Upper lobe of right lung (tissue), 1 donor: ENCODE measurements around the gene BABAM2. TPM values are rescaled to one million over a fixed set of nuclear protein-coding genes. Genes with fewer than 3 reads are reported as not detected.

Experiments
- ATAC-seq: fragments of 200-7000 bp; cut with Tn5 transposase; one replicate; pipeline ENCODE4 v1.9.1; 2020; ENCODE audit warnings: mild to moderate bottlenecking, moderate library complexity
- DNase-seq: peaks from one replicate; pipeline ENCODE4 v3.0.0-alpha.2; 2020
- H3K27ac ChIP-seq: fragments of 200-600 bp; one replicate; pipeline ENCODE4 v1.8.0; 2022
- H3K27me3 ChIP-seq: fragments of 200-600 bp; one replicate; pipeline ENCODE4 v1.8.0; 2022; ENCODE audit warnings: mild to moderate bottlenecking
- H3K36me3 ChIP-seq: fragments of 200-600 bp; one replicate; pipeline ENCODE4 v1.8.0; 2022
- H3K4me1 ChIP-seq: fragments of 200-600 bp; one replicate; pipeline ENCODE4 v1.8.0; 2022
- H3K4me3 ChIP-seq: fragments of 200-600 bp; one replicate; pipeline ENCODE4 v1.8.0; 2022; ENCODE audit warnings: mild to moderate bottlenecking
- H3K9me3 ChIP-seq: fragments of 200-600 bp; one replicate; pipeline ENCODE4 v1.8.0; 2022
- intact Hi-C: fragments of 100-400 bp; cut with DNase I; formaldehyde crosslinking; loops from one replicate; pipeline ENCODE4 v1.11.0; 2022
- total RNA-seq: library from RNA; stranded (reverse); fragmentation: NEBNext Ultra II Directional; extraction: Animal tissue kit (Norgen Biotek cat#: 25700); gene quantifications from one replicate; pipeline ENCODE4 v1.2.1, GENCODE V29; 2021
- TF ChIP-seq, protein P1 (sequence below): fragments of 200-600 bp; IDR thresholded peaks from one replicate; pipeline ENCODE4 v1.8.0; 2022; ENCODE audit warnings: antibody characterized with exemption
- donor health status: DM: no; HTN: yes; CAD: no; lungs with severe emphysema.

BABAM2 gene
- total RNA-seq, 1 donor from 2014 or later, result 36.2 TPM

DNA sequence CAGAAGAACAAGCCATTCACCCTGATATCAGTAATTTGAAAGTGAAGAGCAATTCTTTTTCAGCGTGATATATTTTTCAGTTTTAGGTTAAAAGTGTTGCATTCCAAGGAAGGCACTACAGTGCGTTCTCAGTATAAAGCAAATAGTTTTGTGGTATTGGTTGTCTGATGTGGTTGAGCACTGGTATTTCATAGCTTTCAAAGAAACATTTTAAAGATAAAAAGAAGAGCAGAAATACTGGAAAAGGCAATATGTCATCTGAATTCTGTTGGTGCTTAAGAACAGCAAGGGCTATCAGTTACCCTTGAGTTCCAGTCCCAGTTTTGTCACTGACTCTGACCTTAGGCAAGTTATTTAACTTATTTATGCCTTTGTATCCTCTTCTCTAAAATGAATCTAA, 191.6 kb downstream of the BABAM2 start:
- TF ChIP-seq, protein P1, sequence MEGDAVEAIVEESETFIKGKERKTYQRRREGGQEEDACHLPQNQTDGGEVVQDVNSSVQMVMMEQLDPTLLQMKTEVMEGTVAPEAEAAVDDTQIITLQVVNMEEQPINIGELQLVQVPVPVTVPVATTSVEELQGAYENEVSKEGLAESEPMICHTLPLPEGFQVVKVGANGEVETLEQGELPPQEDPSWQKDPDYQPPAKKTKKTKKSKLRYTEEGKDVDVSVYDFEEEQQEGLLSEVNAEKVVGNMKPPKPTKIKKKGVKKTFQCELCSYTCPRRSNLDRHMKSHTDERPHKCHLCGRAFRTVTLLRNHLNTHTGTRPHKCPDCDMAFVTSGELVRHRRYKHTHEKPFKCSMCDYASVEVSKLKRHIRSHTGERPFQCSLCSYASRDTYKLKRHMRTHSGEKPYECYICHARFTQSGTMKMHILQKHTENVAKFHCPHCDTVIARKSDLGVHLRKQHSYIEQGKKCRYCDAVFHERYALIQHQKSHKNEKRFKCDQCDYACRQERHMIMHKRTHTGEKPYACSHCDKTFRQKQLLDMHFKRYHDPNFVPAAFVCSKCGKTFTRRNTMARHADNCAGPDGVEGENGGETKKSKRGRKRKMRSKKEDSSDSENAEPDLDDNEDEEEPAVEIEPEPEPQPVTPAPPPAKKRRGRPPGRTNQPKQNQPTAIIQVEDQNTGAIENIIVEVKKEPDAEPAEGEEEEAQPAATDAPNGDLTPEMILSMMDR, result no peak
- Histone ChIP-seq H3K36me3 (no peaks in the 10 kb centered on the region), H3K4me1 (peaks cover 12% of the 10 kb centered on the region), H3K4me3 (no peak overlapping the region), H3K9me3 (no peaks in the 10 kb centered on the region), H3K27ac (no peak overlapping the region), H3K27me3 (no peaks in the 10 kb centered on the region)
- DNase-seq, result no peak
- intact Hi-C loops, result no loop called here
- no peak for ATAC-seq

DNA sequence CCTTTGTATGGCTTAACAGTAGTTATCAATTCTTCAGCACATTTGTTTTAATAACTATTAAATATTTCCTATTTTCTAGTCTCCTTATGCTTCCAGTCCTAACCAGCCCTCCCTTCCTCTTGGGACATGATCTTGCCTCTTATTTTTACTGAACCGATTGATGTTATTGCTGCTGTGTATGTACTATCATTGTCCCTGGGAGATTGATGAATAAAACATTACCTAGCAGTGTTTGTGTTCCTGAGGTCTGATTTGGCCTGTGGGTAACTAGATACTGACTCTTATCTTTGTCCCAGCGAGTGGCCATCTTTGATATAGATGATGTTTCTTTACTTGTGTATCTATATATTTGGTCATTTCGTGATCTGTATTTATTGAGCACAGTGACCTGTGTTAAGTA, 192.9 kb downstream of the BABAM2 start:
- H3K36me3 ChIP-seq, result no peaks in the 10 kb centered on the region
- ATAC-seq (no peak), DNase-seq (no peak)
- no peaks in the 10 kb centered on the region for H3K27me3 ChIP-seq
- TF ChIP-seq, protein P1, result no peak
- intact Hi-C loops, result no loop called here
- H3K27ac ChIP-seq, result no peak overlapping the region
- peaks cover 12% of the 10 kb centered on the region for H3K4me1 ChIP-seq
- no peaks in the 10 kb centered on the region for H3K9me3 ChIP-seq
- H3K4me3 ChIP-seq, result no peak overlapping the region

DNA sequence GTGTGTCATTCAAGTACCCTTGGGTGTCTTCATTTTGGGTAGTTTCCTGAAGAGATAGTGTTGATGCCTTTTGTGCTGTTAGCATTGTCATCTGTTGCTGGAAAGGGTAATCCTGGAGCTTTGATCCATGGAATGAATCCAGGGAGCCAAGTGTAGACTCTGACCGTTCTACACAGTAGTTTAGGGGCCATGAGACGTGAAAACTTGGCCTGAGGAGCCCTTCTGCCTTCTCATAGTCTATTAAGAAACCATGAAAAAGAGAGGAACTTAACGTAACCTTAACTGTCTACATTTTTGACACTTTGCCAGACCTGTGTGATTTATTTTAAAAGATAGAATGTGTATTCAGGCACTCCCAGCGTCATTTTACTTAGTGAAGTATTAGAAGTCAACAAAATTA, 194.0 kb downstream of the BABAM2 start:
- ATAC-seq (no peak), DNase-seq (no peak)
- Histone ChIP-seq H3K9me3 (no peaks in the 10 kb centered on the region), H3K27me3 (no peaks in the 10 kb centered on the region), H3K27ac (no peak overlapping the region), H3K4me1 (peaks cover 12% of the 10 kb centered on the region), H3K4me3 (no peak overlapping the region), H3K36me3 (no peaks in the 10 kb centered on the region)
- TF ChIP-seq, protein P1, result no peak
- intact Hi-C loops, result no loop called here

DNA sequence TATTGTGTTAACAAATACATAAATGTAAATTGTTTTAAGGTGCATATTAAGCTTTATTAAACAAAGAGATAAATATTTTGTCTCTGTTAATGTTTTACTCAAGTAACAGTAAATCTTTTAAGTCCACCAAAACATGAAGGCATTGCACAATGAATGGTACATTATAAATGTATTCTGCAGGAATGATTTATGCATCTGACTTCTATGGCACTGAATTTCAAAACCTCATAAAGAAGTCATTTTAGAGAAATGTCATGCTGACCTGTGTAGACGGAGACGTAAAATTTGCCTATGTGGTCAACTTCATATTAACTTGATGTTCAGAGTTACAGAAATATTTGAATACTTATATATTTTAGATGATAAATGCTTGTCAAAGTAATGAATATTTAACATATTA, 194.7 kb downstream of the BABAM2 start:
- intact Hi-C loops, result no loop called here
- DNase-seq (no peak), ATAC-seq (no peak)
- Histone ChIP-seq H3K4me1 (peaks cover 11% of the 10 kb centered on the region), H3K4me3 (no peak overlapping the region), H3K27ac (no peak overlapping the region), H3K9me3 (no peaks in the 10 kb centered on the region), H3K36me3 (no peaks in the 10 kb centered on the region), H3K27me3 (no peaks in the 10 kb centered on the region)
- TF ChIP-seq, protein P1, result no peak

DNA sequence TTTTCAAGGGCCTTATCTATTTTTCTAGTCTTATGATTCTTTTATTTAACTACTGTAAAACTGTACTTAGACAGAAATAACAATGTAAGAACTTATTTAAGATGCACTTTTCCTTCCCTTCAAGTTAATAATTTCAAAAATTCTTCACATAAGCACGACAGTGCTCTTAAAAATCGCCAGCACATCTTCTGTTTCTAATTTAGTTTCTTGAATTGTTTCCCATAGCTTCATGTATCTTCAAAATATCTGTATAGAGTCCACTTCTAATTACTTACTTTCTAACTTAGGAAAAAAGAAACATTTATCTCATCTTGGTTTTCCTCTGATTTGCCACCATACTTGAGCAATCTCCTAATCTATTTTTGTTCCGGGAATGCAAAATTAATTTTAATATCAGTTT, 196.1 kb downstream of the BABAM2 start:
- Histone ChIP-seq H3K9me3 (no peaks in the 10 kb centered on the region), H3K4me3 (no peak overlapping the region), H3K36me3 (no peaks in the 10 kb centered on the region), H3K27ac (no peak overlapping the region), H3K27me3 (no peaks in the 10 kb centered on the region), H3K4me1 (no peaks in the 10 kb centered on the region)
- ATAC-seq (no peak), DNase-seq (no peak)
- TF ChIP-seq, protein P1, result no peak
- intact Hi-C loops, result no loop called here

DNA sequence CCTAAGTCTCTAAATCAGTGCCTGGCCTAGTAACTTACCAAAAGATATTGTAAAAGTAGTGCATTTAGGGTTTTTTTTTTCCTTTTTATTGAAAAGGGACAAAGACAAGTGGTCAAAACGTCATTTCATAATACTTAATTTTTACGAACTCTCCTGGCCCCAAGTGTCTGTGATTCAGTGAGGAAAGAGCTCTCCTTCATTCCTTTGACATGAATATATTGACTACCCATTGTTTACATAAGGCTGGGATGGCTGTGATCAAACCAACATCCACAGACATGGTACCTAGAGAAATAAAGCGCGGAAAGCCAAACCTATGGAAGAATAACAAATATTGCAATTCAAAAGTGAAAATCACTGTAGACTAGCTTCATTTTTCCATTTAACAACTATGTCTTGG, 198.4 kb downstream of the BABAM2 start:
- intact Hi-C loops, result no loop called here
- no peak for DNase-seq
- no peaks in the 10 kb centered on the region for H3K4me1 ChIP-seq
- ATAC-seq, result no peak
- no peaks in the 10 kb centered on the region for H3K9me3 ChIP-seq
- no peak overlapping the region for H3K4me3 ChIP-seq
- TF ChIP-seq, protein P1, result no peak
- no peak overlapping the region for H3K27ac ChIP-seq
- no peaks in the 10 kb centered on the region for H3K27me3 ChIP-seq
- no peaks in the 10 kb centered on the region for H3K36me3 ChIP-seq
